Midbrain (tissue), 1 donor: ENCODE measurements around the gene TLR8.

ENCODE experiments used
- DNase-seq: peaks from one replicate; lab custom pipeline; 2025; lab: John Stamatoyannopoulos, UW

Gene TLR8

GRCh38 chrX:12966151-12966550 is 59.7 kb downstream of the TLR8 start:
- no peak for DNase-seq

GRCh38 chrX:12967711-12968465 is 61.5 kb downstream of the TLR8 start:
- DNase-seq, result no peak

- DNase-seq, result peak; percentile 44
Measured at GRCh38 chrX:12970691-12971202, 64.3 kb downstream of the TLR8 start.

- no peak for DNase-seq
Measured at GRCh38 chrX:12971282-12972003, 65.0 kb downstream of the TLR8 start.

GRCh38 chrX:12972243-12972642 is 65.8 kb downstream of the TLR8 start:
- no peak for DNase-seq
